Fibroblast of upper back skin (primary cell): ENCODE results near the gene R3HDM1.
A peak's percentile ranks its signal among the peaks of the same experiment; 100 is the strongest.
"Not testable (repeated sequence)": the region's sequence is repeated elsewhere in the genome, so short reads cannot be mapped to it uniquely, and the experiment has no call there.

ENCODE experiments used
- DNase-seq: peaks from one replicate; pipeline ENCODE4 v3.0.0-alpha.2; 2013

The R3HDM1 gene

GRCh38 chr2:135581282-135581681 lies 50.0 kb downstream of the R3HDM1 start:
- DNase-seq = no peak

DNA sequence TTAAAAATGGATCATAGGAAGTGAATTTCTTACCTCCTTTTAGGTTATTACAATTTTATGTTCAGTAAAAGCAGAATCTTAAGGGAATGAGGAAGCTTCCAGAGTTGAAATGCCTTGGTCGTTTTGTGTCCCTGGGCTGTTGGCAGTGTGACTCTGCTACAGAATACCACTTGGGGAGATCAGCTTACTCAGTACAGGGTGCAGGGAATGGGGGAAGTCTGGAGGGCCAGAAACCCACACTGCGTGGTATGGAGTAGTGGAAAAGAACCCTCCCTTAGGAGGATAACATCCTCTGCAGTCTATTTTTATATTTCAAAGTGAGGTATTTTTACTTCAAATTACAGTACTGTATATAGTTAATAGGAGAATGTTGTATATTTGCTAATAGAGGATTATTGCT lies 51.1 kb downstream of the R3HDM1 start:
- DNase-seq = no peak

- DNase-seq = no peak
Measured at GRCh38 chr2:135585586-135585985, 54.3 kb downstream of the R3HDM1 start.

GRCh38 chr2:135586148-135586547 lies 54.9 kb downstream of the R3HDM1 start:
- DNase-seq = peak; percentile 1

GRCh38 chr2:135587958-135588357 lies 56.7 kb downstream of the R3HDM1 start:
- no peak for DNase-seq

DNA sequence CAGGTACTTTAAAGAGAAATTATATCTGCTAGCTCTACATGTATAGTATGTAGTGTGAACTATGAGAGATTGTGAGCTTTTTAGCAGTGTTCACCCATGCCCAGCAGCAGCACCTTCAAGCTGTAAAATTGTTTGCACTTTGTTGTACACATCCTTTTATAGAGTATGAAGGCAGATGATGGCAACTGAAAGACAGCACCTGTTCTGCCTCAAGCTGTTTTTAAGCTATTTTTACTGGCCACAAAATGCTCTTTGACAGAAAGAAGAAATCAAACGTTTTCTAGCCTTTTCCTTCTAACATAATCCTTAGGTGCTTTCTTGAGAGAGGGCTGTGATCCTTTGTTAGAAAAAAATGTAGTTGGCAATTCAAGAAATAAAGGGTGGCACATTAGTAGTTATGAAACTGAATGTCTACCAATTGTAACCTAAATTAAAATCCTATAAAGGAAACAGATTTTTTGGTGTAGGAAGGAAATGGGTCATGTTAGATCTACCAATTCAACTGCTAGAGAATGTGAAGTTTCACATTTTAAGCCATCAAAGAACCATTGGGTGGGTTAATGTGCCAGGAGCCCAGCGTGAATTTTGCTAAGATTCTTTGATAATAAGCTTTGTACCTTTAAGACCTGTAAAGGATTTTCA lies 59.5 kb downstream of the R3HDM1 start:
- no peak for DNase-seq

- DNase-seq = peak; percentile 16
Measured at GRCh38 chr2:135600915-135601314, 69.6 kb downstream of the R3HDM1 start.

- no peak for DNase-seq
Measured at GRCh38 chr2:135603543-135603942, 72.3 kb downstream of the R3HDM1 start.

- peak; percentile 11 for DNase-seq
Measured at GRCh38 chr2:135607561-135607960, 76.3 kb downstream of the R3HDM1 start.

GRCh38 chr2:135612319-135612718 lies 81.0 kb downstream of the R3HDM1 start:
- no peak for DNase-seq

GRCh38 chr2:135615404-135615803 lies 84.1 kb downstream of the R3HDM1 start:
- DNase-seq = no peak

- peak; percentile 7 for DNase-seq
Measured at GRCh38 chr2:135617501-135618015, 86.3 kb downstream of the R3HDM1 start.

DNA sequence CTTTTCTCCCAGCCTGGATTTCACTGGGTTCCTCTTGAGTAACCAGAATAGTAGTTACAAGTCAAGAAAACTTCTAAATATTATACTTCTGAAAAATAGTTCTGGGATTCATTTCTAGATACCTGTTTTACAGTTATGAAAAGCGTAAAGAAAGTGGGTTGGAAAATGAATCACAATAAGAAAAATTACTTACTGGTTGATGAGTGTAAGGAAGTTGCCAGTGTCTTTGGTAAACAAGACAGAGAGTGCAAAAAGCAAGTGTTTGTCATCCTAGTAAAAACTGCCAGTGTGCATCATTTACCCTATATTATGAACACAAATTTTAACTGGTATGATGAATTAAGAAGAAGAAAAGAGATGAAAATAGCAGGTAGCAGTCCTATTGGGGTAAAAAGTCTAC lies 88.9 kb downstream of the R3HDM1 start:
- DNase-seq = no peak

GRCh38 chr2:135629520-135629919 lies 98.2 kb downstream of the R3HDM1 start:
- no peak for DNase-seq

DNA sequence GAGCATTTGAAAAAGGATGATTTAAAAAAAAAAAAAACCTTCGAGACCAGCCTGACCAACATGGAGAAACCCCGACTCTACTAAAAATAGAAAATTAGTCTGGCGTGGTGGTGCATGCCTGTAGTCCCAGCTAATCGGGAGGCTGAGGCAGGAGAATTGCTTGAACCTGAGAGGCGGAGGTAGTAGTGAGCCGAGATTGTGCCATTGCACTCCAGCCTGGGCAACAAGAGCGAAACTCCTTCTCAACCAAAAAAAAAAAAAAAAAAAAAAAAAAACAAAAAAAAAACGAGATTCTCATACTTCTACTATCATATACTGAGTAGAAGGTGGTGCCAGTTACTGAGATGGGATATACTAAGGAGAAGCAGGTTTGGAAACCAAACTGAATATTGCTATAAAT lies 98.8 kb downstream of the R3HDM1 start:
- not testable (repeated sequence) for DNase-seq

- no peak for DNase-seq
Measured at GRCh38 chr2:135630488-135630887, 99.2 kb downstream of the R3HDM1 start.

DNA sequence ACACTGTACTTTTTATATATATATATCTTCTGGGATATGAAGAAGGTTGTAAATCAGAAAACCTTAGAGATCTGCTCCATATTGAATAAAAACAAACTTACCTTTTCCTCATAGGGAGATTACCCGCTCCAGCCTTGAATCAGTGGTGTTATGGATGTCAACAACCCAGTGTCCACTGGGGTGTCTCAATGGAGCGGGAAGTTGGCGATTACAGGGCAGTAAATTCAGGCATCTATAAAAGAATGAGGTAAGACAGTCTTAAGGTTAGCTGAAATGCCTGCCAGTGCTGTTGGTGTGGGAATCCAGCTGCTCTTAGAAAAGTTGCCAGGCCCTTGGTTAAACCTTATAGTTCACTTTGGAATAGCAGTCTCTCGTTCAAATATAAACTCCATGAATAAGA lies 102.3 kb downstream of the R3HDM1 start:
- no peak for DNase-seq

DNA sequence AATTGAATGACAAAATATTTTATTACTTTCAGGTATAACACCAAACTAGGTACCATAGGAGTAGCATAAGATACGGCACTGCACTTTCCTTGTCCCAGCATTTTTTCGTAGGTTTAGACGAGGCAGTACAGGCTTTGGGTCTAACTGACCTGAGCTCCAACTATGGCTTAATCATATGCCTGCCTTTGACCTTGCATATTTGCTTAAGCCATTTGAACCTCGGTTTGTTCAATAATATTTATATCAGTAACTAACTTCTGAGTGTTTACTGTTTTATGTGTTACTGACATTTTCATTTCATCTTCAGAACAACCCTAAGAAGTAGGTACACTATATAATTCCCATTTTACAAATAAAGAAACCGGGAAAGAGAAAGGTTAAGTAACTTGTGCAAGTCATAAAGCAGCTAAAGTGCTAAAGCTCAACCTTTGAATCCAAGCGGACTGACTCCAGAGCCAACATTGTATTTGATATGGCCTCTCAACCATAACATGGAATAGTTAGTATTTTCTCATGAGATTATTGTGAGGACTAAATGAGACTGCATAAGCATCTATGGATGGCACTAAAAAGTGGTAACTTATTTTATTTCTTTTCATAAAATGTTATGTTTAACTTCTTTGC lies 104.0 kb downstream of the R3HDM1 start:
- no peak for DNase-seq

DNA sequence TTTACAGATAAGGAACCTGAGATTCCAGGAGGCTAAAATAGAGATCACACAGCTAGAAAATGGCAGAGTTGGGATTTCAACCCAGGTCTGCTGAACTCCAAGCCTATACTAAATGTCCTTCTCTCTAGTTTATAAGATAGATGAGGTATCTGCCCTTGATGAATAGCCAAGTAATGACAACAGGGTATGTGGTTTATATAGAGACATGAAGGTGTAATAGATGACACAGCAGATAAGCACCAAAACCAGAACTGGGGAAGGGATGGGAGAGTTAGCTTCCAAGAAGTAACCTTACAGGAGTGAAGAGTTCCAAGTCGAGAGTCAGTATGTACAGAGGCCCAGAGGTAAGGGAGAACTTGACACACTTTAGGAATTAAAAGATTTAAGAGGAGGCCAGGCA lies 105.7 kb downstream of the R3HDM1 start:
- no peak for DNase-seq

DNA sequence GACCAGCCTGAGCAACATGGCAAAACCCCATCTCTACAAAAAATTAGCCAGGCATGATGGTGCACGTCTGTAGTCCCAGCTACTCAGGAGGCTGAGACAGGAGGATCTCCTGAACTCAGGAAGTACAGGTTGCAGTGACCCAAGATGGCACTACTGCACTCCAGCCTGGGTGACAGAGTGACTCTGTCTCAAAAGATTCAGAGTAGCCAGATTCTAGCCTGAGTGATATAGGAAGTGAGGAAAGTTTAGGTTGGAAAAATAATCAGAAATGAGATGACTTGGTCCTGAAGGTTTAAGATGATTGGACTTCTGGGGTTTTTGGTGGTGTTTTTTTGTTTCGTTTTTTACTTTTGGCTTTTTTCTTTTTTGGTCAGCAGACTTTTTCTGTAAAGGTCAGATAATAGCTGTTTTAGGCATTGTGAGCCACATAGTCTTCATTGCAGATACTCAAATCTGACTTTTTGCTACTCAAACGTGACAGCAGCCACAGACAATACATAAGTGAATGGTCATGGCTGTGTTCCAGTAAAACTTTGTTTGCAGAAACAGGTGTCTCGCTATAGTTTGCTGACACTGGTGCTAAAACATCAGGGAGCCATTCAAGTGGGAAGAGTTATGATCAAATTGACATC lies 106.3 kb downstream of the R3HDM1 start:
- DNase-seq = no peak

- DNase-seq = no peak
Measured at GRCh38 chr2:135638825-135639224, 107.5 kb downstream of the R3HDM1 start.

DNA sequence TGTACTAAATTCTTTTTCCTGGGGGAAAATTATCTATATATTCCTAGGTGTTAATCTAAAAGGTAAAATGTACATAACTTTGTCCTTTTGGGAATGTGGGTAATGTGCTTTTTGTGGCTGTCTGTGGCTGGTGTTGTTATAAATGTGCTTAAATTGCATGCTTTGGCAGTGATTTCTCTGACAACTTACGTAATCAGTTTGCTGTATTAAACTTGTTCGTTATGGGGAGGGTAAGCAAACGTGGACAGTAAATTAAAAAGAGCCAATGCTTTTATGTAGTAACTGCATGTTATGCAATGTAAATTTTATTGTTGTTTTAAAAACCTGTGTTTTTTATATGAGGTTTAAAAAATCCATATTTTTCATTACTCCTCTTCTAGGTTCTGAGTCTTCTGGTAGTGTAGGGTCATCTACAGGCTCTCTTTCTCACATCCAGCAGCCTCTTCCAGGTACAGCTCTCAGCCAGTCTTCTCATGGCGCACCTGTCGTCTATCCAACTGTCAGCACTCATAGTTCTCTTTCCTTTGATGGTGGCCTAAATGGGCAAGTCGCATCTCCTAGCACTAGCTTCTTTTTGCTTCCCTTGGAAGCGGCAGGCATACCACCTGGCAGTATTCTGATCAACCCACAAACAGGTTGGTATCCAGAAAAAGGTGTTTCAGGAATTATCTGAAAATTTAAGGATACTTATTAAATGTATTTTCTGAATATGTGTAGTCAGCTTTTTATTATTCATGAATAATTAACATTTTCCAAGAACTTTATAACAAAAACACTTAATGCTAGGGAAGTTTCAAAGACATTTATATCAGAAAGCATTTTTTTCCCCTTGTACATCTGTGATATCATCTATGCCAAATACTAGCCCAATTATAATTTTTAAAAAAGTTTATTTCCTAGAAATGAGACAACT lies 110.1 kb downstream of the R3HDM1 start:
- no peak for DNase-seq
